ACC112 (cell line): Measurements from ENCODE around the gene WNT7A.
"Not testable (repeated sequence)": the region's sequence is repeated elsewhere in the genome, so short reads cannot be mapped to it uniquely, and the experiment has no call there.

ENCODE experiments used
- H2AFZ ChIP-seq: fragments of 200-600 bp; sonication (generic); one replicate; pipeline ENCODE4 v1.6.0; 2017; ENCODE audit warnings: antibody characterized with exemption, low read length; ENCODE audit not compliant: unreplicated experiment
- H3K27ac ChIP-seq: fragments of 200-600 bp; sonication (generic); 2 replicates; pipeline ENCODE4 v1.5.1; 2014; ENCODE audit warnings: low read depth, mild to moderate bottlenecking, antibody characterized with exemption, low read length, moderate library complexity
- H3K27me3 ChIP-seq: fragments of 200-600 bp; sonication (generic); 2 replicates; pipeline ENCODE4 v1.6.1; 2014; ENCODE audit warnings: mild to moderate bottlenecking, antibody characterized with exemption, low read length, moderate library complexity, mixed read lengths; ENCODE audit not compliant: insufficient read depth
- H3K36me3 ChIP-seq: fragments of 200-600 bp; sonication (generic); 2 replicates; pipeline ENCODE4 v1.6.1; 2016; ENCODE audit warnings: mild to moderate bottlenecking, antibody characterized with exemption, low read length, moderate library complexity, mixed read lengths; ENCODE audit not compliant: insufficient read depth
- H3K4me1 ChIP-seq: fragments of 200-600 bp; sonication (generic); one replicate; pipeline ENCODE4 v1.6.1; 2016; ENCODE audit warnings: low read length, mixed read lengths; ENCODE audit not compliant: insufficient read depth, unreplicated experiment, control insufficient read depth
- H3K4me3 ChIP-seq: fragments of 200-600 bp; sonication (generic); 2 replicates; pipeline ENCODE4 v1.5.1; 2014; ENCODE audit warnings: mild to moderate bottlenecking, low read depth, low read length
- H3K79me2 ChIP-seq: fragments of 200-600 bp; sonication (generic); one replicate; pipeline ENCODE4 v1.6.0; 2016; ENCODE audit warnings: low read length; ENCODE audit not compliant: control insufficient read depth, unreplicated experiment, insufficient read depth

The WNT7A gene

GRCh38 chr3:13863382-13863952 is 16.4 kb downstream of the WNT7A start:
- H3K4me3 ChIP-seq: no peak overlapping the region
- H3K27me3 ChIP-seq: peaks cover 44% of the 10 kb centered on the region
- no peak overlapping the region for H2AFZ ChIP-seq
- no peaks in the 10 kb centered on the region for H3K79me2 ChIP-seq
- H3K36me3 ChIP-seq: no peaks in the 10 kb centered on the region
- no peaks in the 10 kb centered on the region for H3K4me1 ChIP-seq
- H3K27ac ChIP-seq: no peak overlapping the region

- Histone ChIP-seq H3K36me3 (no peaks in the 10 kb centered on the region), H3K27ac (no peak overlapping the region)
Measured at GRCh38 chr3:13861461-13861860, 18.4 kb downstream of the WNT7A start.

GRCh38 chr3:13860001-13860400 is 19.9 kb downstream of the WNT7A start:
- Histone ChIP-seq H2AFZ (no peak overlapping the region), H3K4me1 (no peaks in the 10 kb centered on the region), H3K4me3 (no peak overlapping the region), H3K79me2 (no peaks in the 10 kb centered on the region), H3K36me3 (no peaks in the 10 kb centered on the region), H3K27me3 (peaks cover 33% of the 10 kb centered on the region), H3K27ac (no peak overlapping the region)

More at GRCh38 chr3:13861461-13861860, 18.4 kb downstream of the WNT7A start:
- Histone ChIP-seq H3K27me3 (peaks cover 35% of the 10 kb centered on the region), H2AFZ (no peak overlapping the region), H3K4me3 (no peak overlapping the region), H3K79me2 (no peaks in the 10 kb centered on the region), H3K4me1 (no peaks in the 10 kb centered on the region)

- Histone ChIP-seq H3K36me3 (no peaks in the 10 kb centered on the region), H3K27ac (no peak overlapping the region), H3K4me3 (no peak overlapping the region), H3K79me2 (no peaks in the 10 kb centered on the region), H3K4me1 (no peaks in the 10 kb centered on the region), H3K27me3 (peaks cover 29% of the 10 kb centered on the region), H2AFZ (no peak overlapping the region)
Measured at GRCh38 chr3:13858768-13859520, 20.9 kb downstream of the WNT7A start.

- no peak overlapping the region for H3K27ac ChIP-seq
- H3K4me3 ChIP-seq: no peak overlapping the region
- no peaks in the 10 kb centered on the region for H3K36me3 ChIP-seq
- H3K79me2 ChIP-seq: no peaks in the 10 kb centered on the region
- no peaks in the 10 kb centered on the region for H3K4me1 ChIP-seq
- H2AFZ ChIP-seq: no peak overlapping the region
- peaks cover 20% of the 10 kb centered on the region for H3K27me3 ChIP-seq
Measured at GRCh38 chr3:13857702-13858380, 22.0 kb downstream of the WNT7A start.

- not testable (repeated sequence) for H2AFZ ChIP-seq, H3K79me2 ChIP-seq, H3K36me3 ChIP-seq, H3K4me1 ChIP-seq, H3K4me3 ChIP-seq, H3K27ac ChIP-seq
- H3K27me3 ChIP-seq: peaks cover 20% of the 10 kb centered on the region
Measured at GRCh38 chr3:13856628-13857027, 23.2 kb downstream of the WNT7A start.

GRCh38 chr3:13856006-13856405 is 23.9 kb downstream of the WNT7A start:
- Histone ChIP-seq H3K27ac (no peak overlapping the region), H3K4me3 (no peak overlapping the region), H3K79me2 (no peaks in the 10 kb centered on the region), H2AFZ (no peak overlapping the region), H3K27me3 (peaks cover 16% of the 10 kb centered on the region; the same call in 1 of the 2 replicates), H3K36me3 (no peaks in the 10 kb centered on the region), H3K4me1 (no peaks in the 10 kb centered on the region)

- Histone ChIP-seq H3K36me3 (no peaks in the 10 kb centered on the region), H2AFZ (no peak overlapping the region), H3K27me3 (0 out of 2 replicates have a peak, but pooled peaks cover 7% of the 10 kb centered on the region), H3K4me1 (peaks cover 3% of the 10 kb centered on the region), H3K27ac (no peak overlapping the region), H3K4me3 (no peak overlapping the region), H3K79me2 (no peaks in the 10 kb centered on the region)
Measured at GRCh38 chr3:13854492-13854891, 25.4 kb downstream of the WNT7A start.

GRCh38 chr3:13853978-13854296 is 25.9 kb downstream of the WNT7A start:
- no peak overlapping the region for H3K4me3 ChIP-seq
- H3K27me3 ChIP-seq: 0 out of 2 replicates have a peak, but pooled peaks cover 6% of the 10 kb centered on the region
- H3K4me1 ChIP-seq: peaks cover 3% of the 10 kb centered on the region
- no peak overlapping the region for H3K27ac ChIP-seq
- no peaks in the 10 kb centered on the region for H3K36me3 ChIP-seq
- no peak overlapping the region for H2AFZ ChIP-seq
- H3K79me2 ChIP-seq: no peaks in the 10 kb centered on the region

GRCh38 chr3:13853256-13853977 is 26.5 kb downstream of the WNT7A start:
- Histone ChIP-seq H3K27me3 (0 out of 2 replicates have a peak, but pooled peaks cover under 1% of the 10 kb centered on the region), H3K36me3 (no peaks in the 10 kb centered on the region), H3K79me2 (no peaks in the 10 kb centered on the region), H3K27ac (no peak overlapping the region), H3K4me3 (no peak overlapping the region), H2AFZ (no peak overlapping the region), H3K4me1 (peaks cover 3% of the 10 kb centered on the region)
